ENCODE measurements around the gene STARD3. TPM values are rescaled to one million over a fixed set of nuclear protein-coding genes. Genes with fewer than 3 reads are reported as not detected.

The STARD3 gene
- total and polyA plus RNA-seq, 2 donors (not counting 3 experiments of a cell fraction or from before 2014, with no cell fraction given) = 51.0 to 75.7 TPM

- H3K4me1 ChIP-seq (ENCODE audit: control insufficient read depth, extremely low read depth, insufficient read depth, low read length) = no peaks in the 10 kb centered on the region
- no peak for DNase-seq (ENCODE audit: low read depth, low spot score)
- H3K9me1 ChIP-seq (replicated peaks; ENCODE audit: control insufficient read depth, extremely low read depth, insufficient read depth, low read length) = no peaks in the 10 kb centered on the region
- FAIRE-seq = no peak
- CTCF ChIA-PET = interaction anchor here (1.2 to 1.9 kb wide), 4 partner anchors 10 to 100 kb away, joined by 3 to 8 read pairs (median 4); no protein-coding TSS in a partner anchor
- BruUV-seq (replicated peaks) = no TSS peak
- no peaks in the 10 kb centered on the region for H4K20me1 ChIP-seq (replicated peaks; ENCODE audit: control insufficient read depth, extremely low read depth, insufficient read depth, low read length)
- intact Hi-C loops (cut with micrococcal nuclease) (loop anchor here (10.0 kb wide), 1 partner anchor 328 kb away; no protein-coding TSS in a partner anchor), dilution Hi-C loops (cut with MboI; ENCODE audit: extremely low pct_ligation_motif_present, low sequenced_read_pairs) (no loop called here)
- H3K27ac ChIP-seq (ENCODE audit: insufficient read depth, low read depth, low read length) = no peak overlapping the region
- H3K36me3 ChIP-seq (ENCODE audit: control insufficient read depth in 2 of 2, extremely low read depth in 1 of 2, insufficient read depth in 2 of 2, low read length in 2 of 2) = no peaks in the 10 kb centered on the region
- no peak overlapping the region for H3K4me2 ChIP-seq (ENCODE audit: insufficient read depth, low read length)
- H3K79me2 ChIP-seq (ENCODE audit: control insufficient read depth, insufficient read depth, low read length) = no peaks in the 10 kb centered on the region
- no peak overlapping the region for H2AFZ ChIP-seq (ENCODE audit: low read depth, low read length)
- H3K27me3 ChIP-seq (ENCODE audit: control insufficient read depth in 2 of 2, insufficient read depth in 2 of 2, low read length in 2 of 2) = peaks cover 56 to 62% of the 10 kb centered on the region in 2 experiments
- H3K9me3 ChIP-seq (replicated peaks; ENCODE audit: control insufficient read depth, insufficient read depth, low read length) = no peaks in the 10 kb centered on the region
- H3K9ac ChIP-seq (replicated peaks; ENCODE audit: extremely low read depth, insufficient read depth, low read length) = no peak overlapping the region
- no peak overlapping the region for H3K4me3 ChIP-seq (replicated peaks in 1 of 3; ENCODE audit: insufficient read depth in 1 of 3, low read depth in 1 of 3, low read length in 3 of 3)
- POLR2A ChIA-PET = no interaction called here
- TF ChIP-seq GATA2 (IDR thresholded peaks at IDR 0.05; ENCODE audit: insufficient read depth, insufficient read length, low read depth, low read length) (no peak), EZH2 (IDR thresholded peaks at IDR 0.05; ENCODE audit: borderline replicate concordance, low read depth, low read length, severe bottlenecking) (peak; percentile 92)
These were observed 9.8 kb upstream of the STARD3 start for GRCh38 chr17:39627047-39627711.

DNA sequence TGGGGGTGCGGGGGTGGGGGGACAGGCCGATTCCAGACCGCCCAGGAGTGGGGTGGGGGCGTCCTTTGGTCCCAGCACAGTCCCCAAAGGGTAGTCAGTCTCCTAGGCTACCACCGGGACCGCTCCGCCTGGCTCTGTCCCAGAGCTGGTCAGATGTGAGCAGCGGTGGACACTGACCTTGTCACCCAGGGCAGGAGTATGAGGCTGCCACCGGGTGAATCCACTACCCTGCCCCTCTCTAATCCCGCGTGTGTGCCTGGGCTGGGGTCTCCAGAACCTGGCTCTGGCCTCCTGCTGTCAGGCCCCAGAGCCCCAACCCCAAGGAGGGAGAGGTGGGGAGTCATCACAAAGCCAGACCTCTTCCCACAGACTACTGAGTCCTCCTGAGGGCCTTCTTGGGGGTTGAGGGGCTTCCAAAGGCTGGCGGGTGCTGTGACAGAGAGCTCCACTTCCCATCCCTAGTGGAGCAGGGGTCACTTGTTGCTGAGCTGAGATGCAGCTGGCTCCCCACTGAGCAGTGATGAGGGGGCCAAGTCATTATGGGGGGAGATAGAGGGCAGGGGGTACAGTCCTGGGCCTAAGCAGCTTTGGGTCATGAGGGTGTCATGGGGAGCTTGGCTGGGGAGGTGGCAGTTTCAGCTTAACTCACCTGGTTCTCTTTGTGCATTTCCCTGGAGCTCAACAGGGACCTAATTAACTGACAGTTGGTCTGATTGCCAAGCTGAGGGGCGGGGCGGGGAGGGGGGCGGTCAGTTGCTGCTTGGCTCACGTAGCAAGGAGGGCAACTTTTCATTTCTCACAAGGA is 9.0 kb upstream of the STARD3 start:
- no peaks in the 10 kb centered on the region for H3K9me3 ChIP-seq (replicated peaks; ENCODE audit: control insufficient read depth, insufficient read depth, low read length)
- ChIA-PET CTCF (interaction anchor here (1.0 to 1.9 kb wide), 7 partner anchors 10 to 101 kb away, joined by 3 to 8 read pairs (median 4); partner anchors contain the start of gene PNMT), POLR2A (no interaction called here)
- FAIRE-seq (no peak), DNase-seq (ENCODE audit: low read depth, low spot score) (no peak)
- no peaks in the 10 kb centered on the region for H4K20me1 ChIP-seq (replicated peaks; ENCODE audit: control insufficient read depth, extremely low read depth, insufficient read depth, low read length)
- no peak overlapping the region for H3K4me2 ChIP-seq (ENCODE audit: insufficient read depth, low read length)
- H3K4me1 ChIP-seq (ENCODE audit: control insufficient read depth, extremely low read depth, insufficient read depth, low read length) = no peaks in the 10 kb centered on the region
- H3K79me2 ChIP-seq (ENCODE audit: control insufficient read depth, insufficient read depth, low read length) = no peaks in the 10 kb centered on the region
- H3K27ac ChIP-seq (ENCODE audit: insufficient read depth, low read depth, low read length) = no peak overlapping the region
- TF ChIP-seq, protein P1, sequence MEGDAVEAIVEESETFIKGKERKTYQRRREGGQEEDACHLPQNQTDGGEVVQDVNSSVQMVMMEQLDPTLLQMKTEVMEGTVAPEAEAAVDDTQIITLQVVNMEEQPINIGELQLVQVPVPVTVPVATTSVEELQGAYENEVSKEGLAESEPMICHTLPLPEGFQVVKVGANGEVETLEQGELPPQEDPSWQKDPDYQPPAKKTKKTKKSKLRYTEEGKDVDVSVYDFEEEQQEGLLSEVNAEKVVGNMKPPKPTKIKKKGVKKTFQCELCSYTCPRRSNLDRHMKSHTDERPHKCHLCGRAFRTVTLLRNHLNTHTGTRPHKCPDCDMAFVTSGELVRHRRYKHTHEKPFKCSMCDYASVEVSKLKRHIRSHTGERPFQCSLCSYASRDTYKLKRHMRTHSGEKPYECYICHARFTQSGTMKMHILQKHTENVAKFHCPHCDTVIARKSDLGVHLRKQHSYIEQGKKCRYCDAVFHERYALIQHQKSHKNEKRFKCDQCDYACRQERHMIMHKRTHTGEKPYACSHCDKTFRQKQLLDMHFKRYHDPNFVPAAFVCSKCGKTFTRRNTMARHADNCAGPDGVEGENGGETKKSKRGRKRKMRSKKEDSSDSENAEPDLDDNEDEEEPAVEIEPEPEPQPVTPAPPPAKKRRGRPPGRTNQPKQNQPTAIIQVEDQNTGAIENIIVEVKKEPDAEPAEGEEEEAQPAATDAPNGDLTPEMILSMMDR (IDR thresholded peaks at IDR 0.05; ENCODE audit: extremely low read depth in 1 of 2, insufficient read depth in 1 of 2, low read depth in 1 of 2, low read length in 2 of 2) = no peak
- TF ChIP-seq MAX (IDR thresholded peaks at IDR 0.05; ENCODE audit: insufficient read depth, insufficient read length) (no peak), MYC (IDR thresholded peaks at IDR 0.05; ENCODE audit: low read depth, low read length) (no peak), EZH2 (IDR thresholded peaks at IDR 0.05; ENCODE audit: borderline replicate concordance, low read depth, low read length, severe bottlenecking) (no peak), GATA2 (IDR thresholded peaks at IDR 0.05; ENCODE audit: insufficient read depth, insufficient read length, low read depth, low read length) (no peak), JUN (IDR thresholded peaks at IDR 0.05; ENCODE audit: borderline replicate concordance, insufficient read depth, insufficient read length, low read depth) (no peak), POLR2AphosphoS5 (IDR thresholded peaks at IDR 0.05; ENCODE audit: insufficient read depth, low read depth, low read length) (no peak), FOS (IDR thresholded peaks at IDR 0.05; ENCODE audit: borderline replicate concordance, insufficient read depth, low read length) (no peak), POLR2A (IDR thresholded peaks at IDR 0.05; ENCODE audit: low read depth, low read length) (no peak)
- H3K36me3 ChIP-seq (ENCODE audit: control insufficient read depth in 2 of 2, extremely low read depth in 1 of 2, insufficient read depth in 2 of 2, low read length in 2 of 2) = no peaks in the 10 kb centered on the region
- intact Hi-C loops (cut with micrococcal nuclease) (loop anchor here (10.0 kb wide), 1 partner anchor 327 kb away; no protein-coding TSS in a partner anchor), dilution Hi-C loops (cut with MboI; ENCODE audit: extremely low pct_ligation_motif_present, low sequenced_read_pairs) (no loop called here)
- no peaks in the 10 kb centered on the region for H3K9me1 ChIP-seq (replicated peaks; ENCODE audit: control insufficient read depth, extremely low read depth, insufficient read depth, low read length)
- H2AFZ ChIP-seq (ENCODE audit: low read depth, low read length) = no peak overlapping the region
- H3K9ac ChIP-seq (replicated peaks; ENCODE audit: extremely low read depth, insufficient read depth, low read length) = no peak overlapping the region
- H3K4me3 ChIP-seq (replicated peaks in 1 of 3; ENCODE audit: insufficient read depth in 1 of 3, low read depth in 1 of 3, low read length in 3 of 3) = no peak overlapping the region
- peaks cover 56 to 64% of the 10 kb centered on the region in 2 experiments for H3K27me3 ChIP-seq (ENCODE audit: control insufficient read depth in 2 of 2, insufficient read depth in 2 of 2, low read length in 2 of 2)
- BruUV-seq (replicated peaks) = no TSS peak

Measured in endothelial cell of umbilical vein (primary cell).